IMR-90 (cell line): ENCODE results near the gene DCANP1.

ENCODE experiments used
- CTCF ChIP-seq: conservative IDR thresholded peaks from 2 replicates; pipeline ENCODE4 v1.5.1; 2012; ENCODE audit warnings: mild to moderate bottlenecking, low read depth, low read length, improper control_type of control experiment
- POLR2A ChIP-seq: IDR thresholded peaks from 2 replicates; pipeline ENCODE4 v1.6.1; 2012; ENCODE audit warnings: mild to moderate bottlenecking, low read depth, low read length
- SMC3 ChIP-seq: fragments of 150-350 bp; IDR thresholded peaks from 2 replicates; pipeline ENCODE4 v1.6.1; 2016; ENCODE audit warnings: low read depth, mild to moderate bottlenecking, antibody characterized with exemption, low read length, moderate library complexity

DNA sequence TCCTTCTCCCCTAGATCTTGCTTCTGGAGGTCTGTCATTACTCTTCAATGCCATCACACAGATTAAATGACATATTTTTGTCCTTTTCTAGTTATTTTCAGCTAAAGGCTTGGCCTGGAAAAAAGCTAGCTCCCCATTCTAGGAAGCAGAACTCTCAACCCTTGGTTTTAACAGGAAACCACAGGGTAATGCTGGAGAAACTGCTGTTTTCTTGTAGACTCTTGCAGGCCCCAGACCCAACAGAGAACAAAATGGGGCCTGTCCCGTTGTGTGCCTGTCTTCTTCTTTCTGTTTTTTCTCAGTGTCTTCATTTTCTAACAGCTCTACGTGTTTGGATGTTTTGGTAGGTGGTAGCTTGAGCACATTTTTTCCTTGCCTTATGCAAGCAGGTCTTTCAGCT, 21.5 kb downstream of the DCANP1 start:
- no peak for TF ChIP-seq SMC3
- TF ChIP-seq CTCF, result no peak
- no peak for TF ChIP-seq POLR2A
